Measurements from ENCODE around the gene PI4K2B. TPM values are rescaled to one million over a fixed set of nuclear protein-coding genes. Genes with fewer than 3 reads are reported as not detected.

PI4K2B gene
- total and polyA plus RNA-seq, 2 of the 8 experiments (the other 6 are each of a cell fraction or from before 2014, with no cell fraction given), result 3.0 to 16.2 TPM

DNA sequence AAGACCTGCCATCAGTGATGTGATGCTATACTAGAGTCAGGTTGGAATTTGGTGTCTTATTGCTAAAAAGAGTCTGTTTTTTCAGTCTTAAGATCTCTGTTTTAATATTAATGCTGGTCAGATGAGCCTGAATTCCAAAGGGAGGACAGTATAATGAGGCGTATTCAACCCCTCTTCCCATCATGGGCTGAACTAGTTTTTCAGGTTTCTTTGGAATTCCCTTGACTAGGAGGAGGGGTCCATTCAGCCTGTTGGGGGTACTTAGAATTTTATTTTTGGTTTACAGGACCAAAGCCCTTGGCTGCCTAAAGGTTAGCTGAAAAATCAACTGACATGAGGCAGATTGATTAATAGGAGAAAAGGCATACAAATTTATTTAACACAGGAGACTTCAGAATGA is 24.1 kb upstream of the PI4K2B start (continued):
- TF ChIP-seq RAD21 (IDR thresholded peaks at IDR 0.05 in 1 of 2, conservative IDR thresholded peaks at IDR 0.05 in 1 of 2; ENCODE audit: low read depth in 2 of 2, low read length in 2 of 2) (no peak), SRF (IDR thresholded peaks at IDR 0.05; ENCODE audit: low read depth, low read length) (no peak), MAFK (IDR thresholded peaks at IDR 0.05; ENCODE audit: low read depth, low read length) (no peak), EP300 (IDR thresholded peaks at IDR 0.05; ENCODE audit: borderline replicate concordance in 1 of 2, low read depth in 2 of 2, low read length in 2 of 2) (0 out of 3 replicates have a peak, but pooled peaks of 1 of the 2 experiments have one; percentile 55), POLR2AphosphoS5 (IDR thresholded peaks at IDR 0.05; ENCODE audit: low read depth, low read length) (no peak), ASH2L (IDR thresholded peaks at IDR 0.05; ENCODE audit: low read length) (peak; percentile 82), POU5F1 (IDR thresholded peaks at IDR 0.05; ENCODE audit: low read depth, low read length) (no peak), CHD1 (IDR thresholded peaks at IDR 0.05; ENCODE audit: low read depth, low read length) (no peak)
- TF ChIP-seq, protein P1, sequence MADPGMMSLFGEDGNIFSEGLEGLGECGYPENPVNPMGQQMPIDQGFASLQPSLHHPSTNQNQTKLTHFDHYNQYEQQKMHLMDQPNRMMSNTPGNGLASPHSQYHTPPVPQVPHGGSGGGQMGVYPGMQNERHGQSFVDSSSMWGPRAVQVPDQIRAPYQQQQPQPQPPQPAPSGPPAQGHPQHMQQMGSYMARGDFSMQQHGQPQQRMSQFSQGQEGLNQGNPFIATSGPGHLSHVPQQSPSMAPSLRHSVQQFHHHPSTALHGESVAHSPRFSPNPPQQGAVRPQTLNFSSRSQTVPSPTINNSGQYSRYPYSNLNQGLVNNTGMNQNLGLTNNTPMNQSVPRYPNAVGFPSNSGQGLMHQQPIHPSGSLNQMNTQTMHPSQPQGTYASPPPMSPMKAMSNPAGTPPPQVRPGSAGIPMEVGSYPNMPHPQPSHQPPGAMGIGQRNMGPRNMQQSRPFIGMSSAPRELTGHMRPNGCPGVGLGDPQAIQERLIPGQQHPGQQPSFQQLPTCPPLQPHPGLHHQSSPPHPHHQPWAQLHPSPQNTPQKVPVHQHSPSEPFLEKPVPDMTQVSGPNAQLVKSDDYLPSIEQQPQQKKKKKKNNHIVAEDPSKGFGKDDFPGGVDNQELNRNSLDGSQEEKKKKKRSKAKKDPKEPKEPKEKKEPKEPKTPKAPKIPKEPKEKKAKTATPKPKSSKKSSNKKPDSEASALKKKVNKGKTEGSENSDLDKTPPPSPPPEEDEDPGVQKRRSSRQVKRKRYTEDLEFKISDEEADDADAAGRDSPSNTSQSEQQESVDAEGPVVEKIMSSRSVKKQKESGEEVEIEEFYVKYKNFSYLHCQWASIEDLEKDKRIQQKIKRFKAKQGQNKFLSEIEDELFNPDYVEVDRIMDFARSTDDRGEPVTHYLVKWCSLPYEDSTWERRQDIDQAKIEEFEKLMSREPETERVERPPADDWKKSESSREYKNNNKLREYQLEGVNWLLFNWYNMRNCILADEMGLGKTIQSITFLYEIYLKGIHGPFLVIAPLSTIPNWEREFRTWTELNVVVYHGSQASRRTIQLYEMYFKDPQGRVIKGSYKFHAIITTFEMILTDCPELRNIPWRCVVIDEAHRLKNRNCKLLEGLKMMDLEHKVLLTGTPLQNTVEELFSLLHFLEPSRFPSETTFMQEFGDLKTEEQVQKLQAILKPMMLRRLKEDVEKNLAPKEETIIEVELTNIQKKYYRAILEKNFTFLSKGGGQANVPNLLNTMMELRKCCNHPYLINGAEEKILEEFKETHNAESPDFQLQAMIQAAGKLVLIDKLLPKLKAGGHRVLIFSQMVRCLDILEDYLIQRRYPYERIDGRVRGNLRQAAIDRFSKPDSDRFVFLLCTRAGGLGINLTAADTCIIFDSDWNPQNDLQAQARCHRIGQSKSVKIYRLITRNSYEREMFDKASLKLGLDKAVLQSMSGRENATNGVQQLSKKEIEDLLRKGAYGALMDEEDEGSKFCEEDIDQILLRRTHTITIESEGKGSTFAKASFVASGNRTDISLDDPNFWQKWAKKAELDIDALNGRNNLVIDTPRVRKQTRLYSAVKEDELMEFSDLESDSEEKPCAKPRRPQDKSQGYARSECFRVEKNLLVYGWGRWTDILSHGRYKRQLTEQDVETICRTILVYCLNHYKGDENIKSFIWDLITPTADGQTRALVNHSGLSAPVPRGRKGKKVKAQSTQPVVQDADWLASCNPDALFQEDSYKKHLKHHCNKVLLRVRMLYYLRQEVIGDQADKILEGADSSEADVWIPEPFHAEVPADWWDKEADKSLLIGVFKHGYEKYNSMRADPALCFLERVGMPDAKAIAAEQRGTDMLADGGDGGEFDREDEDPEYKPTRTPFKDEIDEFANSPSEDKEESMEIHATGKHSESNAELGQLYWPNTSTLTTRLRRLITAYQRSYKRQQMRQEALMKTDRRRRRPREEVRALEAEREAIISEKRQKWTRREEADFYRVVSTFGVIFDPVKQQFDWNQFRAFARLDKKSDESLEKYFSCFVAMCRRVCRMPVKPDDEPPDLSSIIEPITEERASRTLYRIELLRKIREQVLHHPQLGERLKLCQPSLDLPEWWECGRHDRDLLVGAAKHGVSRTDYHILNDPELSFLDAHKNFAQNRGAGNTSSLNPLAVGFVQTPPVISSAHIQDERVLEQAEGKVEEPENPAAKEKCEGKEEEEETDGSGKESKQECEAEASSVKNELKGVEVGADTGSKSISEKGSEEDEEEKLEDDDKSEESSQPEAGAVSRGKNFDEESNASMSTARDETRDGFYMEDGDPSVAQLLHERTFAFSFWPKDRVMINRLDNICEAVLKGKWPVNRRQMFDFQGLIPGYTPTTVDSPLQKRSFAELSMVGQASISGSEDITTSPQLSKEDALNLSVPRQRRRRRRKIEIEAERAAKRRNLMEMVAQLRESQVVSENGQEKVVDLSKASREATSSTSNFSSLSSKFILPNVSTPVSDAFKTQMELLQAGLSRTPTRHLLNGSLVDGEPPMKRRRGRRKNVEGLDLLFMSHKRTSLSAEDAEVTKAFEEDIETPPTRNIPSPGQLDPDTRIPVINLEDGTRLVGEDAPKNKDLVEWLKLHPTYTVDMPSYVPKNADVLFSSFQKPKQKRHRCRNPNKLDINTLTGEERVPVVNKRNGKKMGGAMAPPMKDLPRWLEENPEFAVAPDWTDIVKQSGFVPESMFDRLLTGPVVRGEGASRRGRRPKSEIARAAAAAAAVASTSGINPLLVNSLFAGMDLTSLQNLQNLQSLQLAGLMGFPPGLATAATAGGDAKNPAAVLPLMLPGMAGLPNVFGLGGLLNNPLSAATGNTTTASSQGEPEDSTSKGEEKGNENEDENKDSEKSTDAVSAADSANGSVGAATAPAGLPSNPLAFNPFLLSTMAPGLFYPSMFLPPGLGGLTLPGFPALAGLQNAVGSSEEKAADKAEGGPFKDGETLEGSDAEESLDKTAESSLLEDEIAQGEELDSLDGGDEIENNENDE (IDR thresholded peaks at IDR 0.05; ENCODE audit: insufficient replicate concordance, low read length), result no peak
- TF ChIP-seq, protein P2, sequence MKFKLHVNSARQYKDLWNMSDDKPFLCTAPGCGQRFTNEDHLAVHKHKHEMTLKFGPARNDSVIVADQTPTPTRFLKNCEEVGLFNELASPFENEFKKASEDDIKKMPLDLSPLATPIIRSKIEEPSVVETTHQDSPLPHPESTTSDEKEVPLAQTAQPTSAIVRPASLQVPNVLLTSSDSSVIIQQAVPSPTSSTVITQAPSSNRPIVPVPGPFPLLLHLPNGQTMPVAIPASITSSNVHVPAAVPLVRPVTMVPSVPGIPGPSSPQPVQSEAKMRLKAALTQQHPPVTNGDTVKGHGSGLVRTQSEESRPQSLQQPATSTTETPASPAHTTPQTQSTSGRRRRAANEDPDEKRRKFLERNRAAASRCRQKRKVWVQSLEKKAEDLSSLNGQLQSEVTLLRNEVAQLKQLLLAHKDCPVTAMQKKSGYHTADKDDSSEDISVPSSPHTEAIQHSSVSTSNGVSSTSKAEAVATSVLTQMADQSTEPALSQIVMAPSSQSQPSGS (IDR thresholded peaks at IDR 0.05; ENCODE audit: low read length), result no peak

All from H1 (cell line).